HepG2 (cell line): ENCODE data around the gene NDUFAF5. TPM values are rescaled to one million over a fixed set of nuclear protein-coding genes. Genes with fewer than 3 reads are reported as not detected.

Experiments
- AGO2 ChIP-seq: fragments of 200-400 bp; formaldehyde crosslinking; optimal IDR thresholded peaks from 2 replicates; pipeline ENCODE3; 2017; ENCODE audit warnings: mild to moderate bottlenecking, low read depth, low read length, moderate library complexity
- BRD4 ChIP-seq: sonication (generic); formaldehyde crosslinking; IDR thresholded peaks from 2 replicates; pipeline ENCODE4 v1.4.0; 2020; ENCODE audit warnings: missing genetic modification reagents
- CBX5 ChIP-seq: sonication (generic); formaldehyde crosslinking; IDR thresholded peaks from 2 replicates; pipeline ENCODE4 v1.4.0; 2020; ENCODE audit warnings: missing genetic modification reagents, borderline replicate concordance
- FLYWCH1 ChIP-seq: sonication (generic); formaldehyde crosslinking; IDR thresholded peaks from 2 replicates; pipeline ENCODE4 v1.8.1; 2023; ENCODE audit warnings: mild to moderate bottlenecking, missing genetic modification reagents
- FOXK2 ChIP-seq: fragments of 450-650 bp; IDR thresholded peaks from 2 replicates; pipeline ENCODE4 v1.6.1; 2016
- KAT2B ChIP-seq: fragments of 150-350 bp; IDR thresholded peaks from 2 replicates; pipeline ENCODE4 v1.6.1; 2014; ENCODE audit warnings: low read depth, low read length, borderline replicate concordance
- MIER2 ChIP-seq: IDR thresholded peaks from 2 replicates; pipeline ENCODE4 v1.6.1; 2016; ENCODE audit warnings: missing biosample characterization, missing genetic modification reagents
- NR2F2 ChIP-seq: IDR thresholded peaks from 2 replicates; pipeline ENCODE4 v1.6.1; 2012; ENCODE audit warnings: low read depth, inconsistent platforms, borderline replicate concordance
- PHF21A ChIP-seq: sonication (generic); formaldehyde crosslinking; IDR thresholded peaks from 2 replicates; pipeline ENCODE4 v1.5.0; 2020; ENCODE audit warnings: mild to moderate bottlenecking, missing genetic modification reagents
- RARA ChIP-seq: IDR thresholded peaks from 2 replicates; pipeline ENCODE4 v1.6.1; 2016; ENCODE audit warnings: missing genetic modification reagents, missing compliant biosample characterization
- RELA ChIP-seq: sonication (generic); formaldehyde crosslinking; IDR thresholded peaks from 2 replicates; pipeline ENCODE4 v1.4.0; 2020; ENCODE audit warnings: missing genetic modification reagents
- SATB2 ChIP-seq: sonication (generic); formaldehyde crosslinking; IDR thresholded peaks from 2 replicates; pipeline ENCODE4 v1.5.0; 2020; ENCODE audit warnings: missing genetic modification reagents
- THAP11 ChIP-seq: IDR thresholded peaks from 2 replicates; pipeline ENCODE4 v1.6.1; 2016; ENCODE audit warnings: missing biosample characterization, missing genetic modification reagents
- ZMYM3 ChIP-seq: sonication (generic); formaldehyde crosslinking; IDR thresholded peaks from 2 replicates; pipeline ENCODE4 v1.5.1; 2020; ENCODE audit warnings: mild to moderate bottlenecking, missing genetic modification reagents
- ZNF253 ChIP-seq: sonication (generic); formaldehyde crosslinking; IDR thresholded peaks from 2 replicates; pipeline ENCODE4 v1.8.0; 2022; ENCODE audit warnings: mild to moderate bottlenecking, missing genetic modification reagents, borderline replicate concordance
- ZNF343 ChIP-seq: sonication (generic); formaldehyde crosslinking; IDR thresholded peaks from 2 replicates; pipeline ENCODE4 v1.4.0; 2020; ENCODE audit warnings: mild to moderate bottlenecking, missing genetic modification reagents
- ZNF724P ChIP-seq: sonication (generic); formaldehyde crosslinking; IDR thresholded peaks from 2 replicates; pipeline ENCODE4 v1.8.0; 2022; ENCODE audit warnings: missing genetic modification reagents, borderline replicate concordance
- ZNF737 ChIP-seq: sonication (generic); formaldehyde crosslinking; IDR thresholded peaks from 2 replicates; pipeline ENCODE4 v1.5.0; 2020; ENCODE audit warnings: missing genetic modification reagents, mild to moderate bottlenecking, borderline replicate concordance
- ZNF746 ChIP-seq: sonication (generic); formaldehyde crosslinking; IDR thresholded peaks from 2 replicates; pipeline ENCODE4 v1.8.0; 2022; ENCODE audit warnings: mild to moderate bottlenecking, missing genetic modification reagents
- ZNF749 ChIP-seq: sonication (generic); formaldehyde crosslinking; IDR thresholded peaks from 2 replicates; pipeline ENCODE4 v1.8.0; 2022; ENCODE audit warnings: mild to moderate bottlenecking, missing genetic modification reagents, moderate library complexity, borderline replicate concordance
- ZNF766 ChIP-seq: sonication (generic); formaldehyde crosslinking; IDR thresholded peaks from 2 replicates; pipeline ENCODE4 v1.5.0; 2020; ENCODE audit warnings: missing genetic modification reagents, borderline replicate concordance
- ZNF83 ChIP-seq: sonication (generic); formaldehyde crosslinking; IDR thresholded peaks from 2 replicates; pipeline ENCODE4 v1.4.0; 2020; ENCODE audit warnings: missing genetic modification reagents, mild to moderate bottlenecking, borderline replicate concordance
- ZNF839 ChIP-seq: sonication (generic); formaldehyde crosslinking; IDR thresholded peaks from 2 replicates; pipeline ENCODE4 v1.4.0; 2020; ENCODE audit warnings: missing genetic modification reagents, mild to moderate bottlenecking, borderline replicate concordance
- ZNF883 ChIP-seq: sonication (generic); formaldehyde crosslinking; IDR thresholded peaks from 2 replicates; pipeline ENCODE4 v1.5.1; 2020; ENCODE audit warnings: mild to moderate bottlenecking, missing genetic modification reagents; ENCODE audit errors: not compliant biosample characterization
- polyA plus RNA-seq, 8 experiments: library from polyadenylated mRNA; depleted of rRNA in 3 of 8; stranded (reverse) in 7 of 8; unstranded in 1 of 8; fragments of >200 nt; fragmentation: Illumina TruSeq in 4 of 8; extraction: Trizol in 4 of 8; gene quantifications; 2 replicates each; pipeline versions ENCODE4 v1.2.1 to v1.2.3, GENCODE V29; 2011 to 2016; ENCODE audit warnings: low read depth in 4 of 8, missing spikeins in 1 of 8, mixed read lengths in 1 of 8; ENCODE audit not compliant: insufficient read depth in 1 of 8
- total RNA-seq, 5 experiments: library from RNA; depleted of rRNA; stranded (reverse); fragments of >200 nt; fragmentation: Illumina TruSeq; extraction: Trizol; gene quantifications; 2 replicates each; pipeline ENCODE4 v1.2.3, GENCODE V29; 2016; ENCODE audit warnings: low read depth in 1 of 5
- TF ChIP-seq, protein P1 (sequence below): sonication (generic); formaldehyde crosslinking; IDR thresholded peaks from 2 replicates; pipeline ENCODE4 v1.4.0; 2020; ENCODE audit warnings: mild to moderate bottlenecking, low read depth, missing genetic modification reagents
- TF ChIP-seq, protein P2 (sequence below): sonication (generic); formaldehyde crosslinking; IDR thresholded peaks from 2 replicates; pipeline ENCODE4 v1.8.0; 2022; ENCODE audit warnings: missing genetic modification reagents, mild to moderate bottlenecking, borderline replicate concordance
- TF ChIP-seq, protein P3 (sequence below): sonication (generic); formaldehyde crosslinking; IDR thresholded peaks from 2 replicates; pipeline ENCODE4 v1.8.1; 2023; ENCODE audit warnings: mild to moderate bottlenecking, missing genetic modification reagents
- TF ChIP-seq, protein P4 (sequence below): sonication (generic); formaldehyde crosslinking; IDR thresholded peaks from 2 replicates; pipeline ENCODE4 v1.8.0; 2022; ENCODE audit warnings: low read depth, missing genetic modification reagents

NDUFAF5 gene
- total and polyA plus RNA-seq, 2 of the 13 experiments (the other 11 are each of a cell fraction or from before 2014, with no cell fraction given) = 23.1 to 66.7 TPM

DNA sequence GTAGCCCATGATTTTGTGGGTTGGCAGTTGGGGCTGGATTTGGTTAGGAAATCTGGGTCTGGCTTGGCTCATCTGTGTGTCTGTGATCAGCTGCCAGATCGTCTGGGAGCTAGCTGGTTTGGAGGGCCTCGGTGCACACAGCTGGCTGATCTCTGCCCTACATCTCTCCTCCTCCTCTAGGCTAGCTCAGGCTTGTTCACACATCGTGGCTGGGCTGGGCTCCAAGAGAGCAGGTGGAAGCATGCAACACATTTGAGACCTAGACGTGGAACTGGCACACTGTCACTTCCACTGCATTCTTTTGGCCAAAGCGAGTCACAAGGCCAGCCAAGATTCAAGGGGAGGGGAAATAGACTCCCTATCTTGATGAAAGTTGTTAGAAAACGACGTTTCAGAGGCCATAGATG, 15.9 kb downstream of the NDUFAF5 start (continued):
- peak; percentile 52; the same call in 1 of the 2 replicates for TF ChIP-seq ZNF749
- TF ChIP-seq KAT2B = no peak
- TF ChIP-seq ZNF737 (CRISPR knock-in tag) = no peak
- no peak for TF ChIP-seq ZNF253 (CRISPR knock-in tag)
- TF ChIP-seq AGO2 = no peak
- TF ChIP-seq ZNF766 (CRISPR knock-in tag) = peak; percentile 57; the same call in 1 of the 2 replicates
- TF ChIP-seq, protein P1, sequence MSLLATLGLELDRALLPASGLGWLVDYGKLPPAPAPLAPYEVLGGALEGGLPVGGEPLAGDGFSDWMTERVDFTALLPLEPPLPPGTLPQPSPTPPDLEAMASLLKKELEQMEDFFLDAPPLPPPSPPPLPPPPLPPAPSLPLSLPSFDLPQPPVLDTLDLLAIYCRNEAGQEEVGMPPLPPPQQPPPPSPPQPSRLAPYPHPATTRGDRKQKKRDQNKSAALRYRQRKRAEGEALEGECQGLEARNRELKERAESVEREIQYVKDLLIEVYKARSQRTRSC (CRISPR knock-in tag) = no peak
- peak; percentile 65; the same call in 1 of the 2 replicates for TF ChIP-seq ZMYM3 (CRISPR knock-in tag)
- no peak for TF ChIP-seq FOXK2
- peak; percentile 55; the same call in 1 of the 2 replicates for TF ChIP-seq PHF21A (CRISPR knock-in tag)
- 0 out of 2 replicates have a peak, but pooled peaks have one; percentile 63 for TF ChIP-seq MIER2 (CRISPR knock-in tag)
- no peak for TF ChIP-seq RELA
- no peak for TF ChIP-seq FLYWCH1 (CRISPR knock-in tag)
- TF ChIP-seq BRD4 (CRISPR knock-in tag) = no peak
- TF ChIP-seq ZNF83 (CRISPR knock-in tag) = no peak
- TF ChIP-seq, protein P2, sequence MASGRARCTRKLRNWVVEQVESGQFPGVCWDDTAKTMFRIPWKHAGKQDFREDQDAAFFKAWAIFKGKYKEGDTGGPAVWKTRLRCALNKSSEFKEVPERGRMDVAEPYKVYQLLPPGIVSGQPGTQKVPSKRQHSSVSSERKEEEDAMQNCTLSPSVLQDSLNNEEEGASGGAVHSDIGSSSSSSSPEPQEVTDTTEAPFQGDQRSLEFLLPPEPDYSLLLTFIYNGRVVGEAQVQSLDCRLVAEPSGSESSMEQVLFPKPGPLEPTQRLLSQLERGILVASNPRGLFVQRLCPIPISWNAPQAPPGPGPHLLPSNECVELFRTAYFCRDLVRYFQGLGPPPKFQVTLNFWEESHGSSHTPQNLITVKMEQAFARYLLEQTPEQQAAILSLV (CRISPR knock-in tag) = peak; percentile 47; the same call in 1 of the 2 replicates
- no peak for TF ChIP-seq SATB2 (CRISPR knock-in tag)
- no peak for TF ChIP-seq ZNF883 (CRISPR knock-in tag)
- TF ChIP-seq ZNF343 (CRISPR knock-in tag) = peak; percentile 65; the same call in 1 of the 2 replicates
- TF ChIP-seq ZNF724P (CRISPR knock-in tag) = no peak
- TF ChIP-seq CBX5 (CRISPR knock-in tag) = no peak; the same call in 1 of the 2 replicates
- peak; percentile 42; the same call in 1 of the 2 replicates for TF ChIP-seq RARA (CRISPR knock-in tag)
- TF ChIP-seq, protein P3, sequence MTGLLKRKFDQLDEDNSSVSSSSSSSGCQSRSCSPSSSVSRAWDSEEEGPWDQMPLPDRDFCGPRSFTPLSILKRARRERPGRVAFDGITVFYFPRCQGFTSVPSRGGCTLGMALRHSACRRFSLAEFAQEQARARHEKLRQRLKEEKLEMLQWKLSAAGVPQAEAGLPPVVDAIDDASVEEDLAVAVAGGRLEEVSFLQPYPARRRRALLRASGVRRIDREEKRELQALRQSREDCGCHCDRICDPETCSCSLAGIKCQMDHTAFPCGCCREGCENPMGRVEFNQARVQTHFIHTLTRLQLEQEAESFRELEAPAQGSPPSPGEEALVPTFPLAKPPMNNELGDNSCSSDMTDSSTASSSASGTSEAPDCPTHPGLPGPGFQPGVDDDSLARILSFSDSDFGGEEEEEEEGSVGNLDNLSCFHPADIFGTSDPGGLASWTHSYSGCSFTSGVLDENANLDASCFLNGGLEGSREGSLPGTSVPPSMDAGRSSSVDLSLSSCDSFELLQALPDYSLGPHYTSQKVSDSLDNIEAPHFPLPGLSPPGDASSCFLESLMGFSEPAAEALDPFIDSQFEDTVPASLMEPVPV (CRISPR knock-in tag) = no peak
- TF ChIP-seq, protein P4, sequence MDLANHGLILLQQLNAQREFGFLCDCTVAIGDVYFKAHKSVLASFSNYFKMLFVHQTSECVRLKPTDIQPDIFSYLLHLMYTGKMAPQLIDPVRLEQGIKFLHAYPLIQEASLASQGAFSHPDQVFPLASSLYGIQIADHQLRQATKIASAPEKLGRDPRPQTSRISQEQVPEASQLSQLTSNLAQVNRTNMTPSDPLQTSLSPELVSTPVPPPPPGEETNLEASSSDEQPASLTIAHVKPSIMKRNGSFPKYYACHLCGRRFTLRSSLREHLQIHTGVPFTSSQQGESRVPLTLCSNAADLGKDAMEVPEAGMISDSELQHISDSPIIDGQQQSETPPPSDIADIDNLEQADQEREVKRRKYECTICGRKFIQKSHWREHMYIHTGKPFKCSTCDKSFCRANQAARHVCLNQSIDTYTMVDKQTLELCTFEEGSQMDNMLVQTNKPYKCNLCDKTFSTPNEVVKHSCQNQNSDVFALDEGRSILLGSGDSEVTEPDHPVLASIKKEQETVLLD = no peak
- no peak for TF ChIP-seq THAP11 (CRISPR knock-in tag)
- peak; percentile 29; the same call in 1 of the 2 replicates for TF ChIP-seq NR2F2
- TF ChIP-seq ZNF746 (CRISPR knock-in tag) = no peak
- no peak for TF ChIP-seq ZNF839 (CRISPR knock-in tag)
